HG03039 (cell line): ENCODE data around the gene PAX7.
"Not testable (repeated sequence)": the region's sequence is repeated elsewhere in the genome, so short reads cannot be mapped to it uniquely, and the experiment has no call there.

ENCODE experiments used
- ATAC-seq: cut with Tn5 transposase; IDR thresholded peaks from one replicate; pipeline ENCODE4 v1.9.1; 2021; ENCODE audit warnings: mild to moderate bottlenecking, moderate library complexity; ENCODE audit not compliant: unreplicated experiment

The PAX7 gene

GRCh38 chr1:18657506-18658201 is 27.0 kb downstream of the PAX7 start:
- ATAC-seq, result no peak

- no peak for ATAC-seq
Measured at GRCh38 chr1:18658831-18659230, 28.2 kb downstream of the PAX7 start.

GRCh38 chr1:18661404-18662285 is 31.0 kb downstream of the PAX7 start:
- no peak for ATAC-seq

GRCh38 chr1:18662286-18662639 is 31.6 kb downstream of the PAX7 start:
- ATAC-seq, result no peak

GRCh38 chr1:18666317-18666920 is 35.8 kb downstream of the PAX7 start:
- ATAC-seq, result no peak

- no peak for ATAC-seq
Measured at GRCh38 chr1:18667333-18667732, 36.7 kb downstream of the PAX7 start.

GRCh38 chr1:18668046-18668445 is 37.4 kb downstream of the PAX7 start:
- no peak for ATAC-seq

- no peak for ATAC-seq
Measured at GRCh38 chr1:18668750-18669404, 38.2 kb downstream of the PAX7 start.

GRCh38 chr1:18670121-18670867 is 39.6 kb downstream of the PAX7 start:
- ATAC-seq, result no peak

GRCh38 chr1:18670868-18671225 is 40.2 kb downstream of the PAX7 start:
- no peak for ATAC-seq

GRCh38 chr1:18673976-18674375 is 43.3 kb downstream of the PAX7 start:
- no peak for ATAC-seq

- ATAC-seq, result no peak
Measured at GRCh38 chr1:18676332-18676781, 45.7 kb downstream of the PAX7 start.

- no peak for ATAC-seq
Measured at GRCh38 chr1:18681423-18681835, 50.8 kb downstream of the PAX7 start.

GRCh38 chr1:18682375-18682774 is 51.7 kb downstream of the PAX7 start:
- ATAC-seq, result no peak

- ATAC-seq, result no peak
Measured at GRCh38 chr1:18684303-18684702, 53.7 kb downstream of the PAX7 start.

GRCh38 chr1:18686540-18686939 is 55.9 kb downstream of the PAX7 start:
- ATAC-seq, result no peak

- ATAC-seq, result no peak
Measured at GRCh38 chr1:18687273-18687672, 56.6 kb downstream of the PAX7 start.

GRCh38 chr1:18691648-18692047 is 61.0 kb downstream of the PAX7 start:
- ATAC-seq, result no peak

GRCh38 chr1:18693256-18694098 is 62.8 kb downstream of the PAX7 start:
- ATAC-seq, result no peak

GRCh38 chr1:18694289-18694688 is 63.6 kb downstream of the PAX7 start:
- ATAC-seq, result not testable (repeated sequence)
